Natural killer cell treated with Interleukin-12 subunit alpha and Interleukin-12 subunit beta and Interleukin-15 and Interleukin-18, amount 100 ng/mL, for 72 hours (primary cell): ENCODE data around the gene TMEM266. TPM values are rescaled to one million over a fixed set of nuclear protein-coding genes. Genes with fewer than 3 reads are reported as not detected.

Source experiments
- ATAC-seq, 2 donors: fragments of 150-1000 bp; cut with Tn5 transposase in 1 of 2; sonication (Bioruptor Pico), chemical (Tn5 transposase) in 1 of 2; 2 replicates each; pipeline ENCODE4 v1.10.0; 2021
- DNase-seq: peaks from one replicate; pipeline ENCODE4 v3.0.0; 2022; ENCODE audit warnings: low spot score
- H3K27ac Mint-ChIP-seq, 2 donors: 1 replicate in 1 of 2; 2 replicates in 1 of 2; pipeline ENCODE4 v1.8.0; 2022; ENCODE audit warnings: mixed read lengths in 2 of 2, mild to moderate bottlenecking in 1 of 2, moderate library complexity in 1 of 2
- H3K27me3 Mint-ChIP-seq, 2 donors: 1 replicate in 1 of 2; 2 replicates in 1 of 2; pipeline ENCODE4 v1.8.0; 2022; ENCODE audit warnings: mixed read lengths in 2 of 2
- H3K36me3 Mint-ChIP-seq: one replicate; pipeline ENCODE4 v1.8.0; 2022; ENCODE audit warnings: mixed read lengths
- H3K4me1 Mint-ChIP-seq, 2 donors: 1 replicate in 1 of 2; 2 replicates in 1 of 2; pipeline ENCODE4 v1.8.0; 2022; ENCODE audit warnings: low read depth in 2 of 2, mixed read lengths in 2 of 2, mild to moderate bottlenecking in 1 of 2
- H3K4me3 Mint-ChIP-seq: one replicate; pipeline ENCODE4 v1.8.0; 2022; ENCODE audit warnings: mixed read lengths
- H3K9me3 Mint-ChIP-seq: 2 replicates; pipeline ENCODE4 v1.8.0; 2022; ENCODE audit warnings: mixed read lengths
- total RNA-seq, 2 donors: library from RNA; stranded (reverse); gene quantifications; one replicate each; pipeline ENCODE4 v1.2.3, GENCODE V29; 2022

The TMEM266 gene
- total RNA-seq, 2 donors from 2014 or later, result 0.24 TPM; not detected in 1

DNA sequence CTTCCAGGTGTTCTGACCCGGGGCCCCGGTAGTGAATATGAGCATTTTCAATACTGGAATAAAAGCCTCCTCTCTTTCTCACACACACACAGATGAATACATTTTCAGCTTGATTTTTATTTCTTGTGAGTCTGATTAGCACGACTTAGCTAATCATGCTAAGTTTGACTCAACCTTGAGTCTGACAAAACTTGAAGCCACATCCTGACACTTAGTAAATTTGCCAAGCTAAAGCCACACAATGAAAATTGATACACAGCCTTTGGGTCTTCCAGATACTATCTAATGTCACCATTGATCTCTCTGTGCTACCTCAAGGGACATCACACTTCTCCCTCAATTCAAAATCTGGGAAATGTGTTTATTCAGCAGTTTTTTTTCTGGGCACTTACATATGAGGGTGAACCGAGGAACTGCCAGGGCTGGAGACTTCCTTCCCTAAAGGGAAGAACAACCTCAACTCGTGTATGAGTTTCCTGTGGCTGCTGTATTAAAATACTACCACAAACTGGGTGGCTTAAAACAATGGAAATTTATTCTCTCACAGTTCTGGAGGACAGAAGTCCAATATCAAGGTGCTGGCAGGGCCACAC is 18.6 kb downstream of the TMEM266 start:
- DNase-seq (no peak), ATAC-seq (peak in 1 of 2 donors; percentile 52)
- Mint-ChIP-seq H3K27ac (no peak overlapping the region), H3K4me1 (peaks cover 0 to 5% of the 10 kb centered on the region in 2 donors), H3K27me3 (peaks cover 7 to 13% of the 10 kb centered on the region in 2 donors), H3K4me3 (no peak overlapping the region), H3K36me3 (no peaks in the 10 kb centered on the region), H3K9me3 (no peaks in the 10 kb centered on the region)

DNA sequence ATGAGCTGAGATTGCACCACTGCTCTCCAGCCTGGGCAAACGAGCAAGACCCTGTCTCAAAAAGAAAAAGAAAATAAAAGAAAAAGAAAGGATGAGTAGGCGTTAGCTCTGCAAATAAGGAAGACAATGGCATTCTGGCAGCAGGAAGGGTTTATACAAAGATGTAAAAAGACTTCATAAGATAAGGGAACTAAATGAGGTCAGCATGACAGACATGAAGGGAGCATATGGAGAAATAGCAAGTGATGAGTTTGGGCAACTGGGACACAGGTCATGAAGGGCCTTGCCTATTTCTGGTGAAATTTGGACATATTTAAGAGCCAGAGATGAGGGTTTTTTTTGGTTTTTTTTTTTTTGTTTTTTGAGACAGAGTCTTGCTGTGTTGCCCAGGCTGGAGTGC is 24.5 kb downstream of the TMEM266 start:
- DNase-seq (no peak), ATAC-seq (no peak)
- H3K9me3 Mint-ChIP-seq, result no peaks in the 10 kb centered on the region
- no peak overlapping the region for H3K4me3 Mint-ChIP-seq
- no peak overlapping the region for H3K27ac Mint-ChIP-seq
- H3K36me3 Mint-ChIP-seq, result no peaks in the 10 kb centered on the region
- H3K4me1 Mint-ChIP-seq, result peaks cover 3 to 4% of the 10 kb centered on the region in 2 donors
- H3K27me3 Mint-ChIP-seq, result peaks cover 29 to 50% of the 10 kb centered on the region in 2 donors

DNA sequence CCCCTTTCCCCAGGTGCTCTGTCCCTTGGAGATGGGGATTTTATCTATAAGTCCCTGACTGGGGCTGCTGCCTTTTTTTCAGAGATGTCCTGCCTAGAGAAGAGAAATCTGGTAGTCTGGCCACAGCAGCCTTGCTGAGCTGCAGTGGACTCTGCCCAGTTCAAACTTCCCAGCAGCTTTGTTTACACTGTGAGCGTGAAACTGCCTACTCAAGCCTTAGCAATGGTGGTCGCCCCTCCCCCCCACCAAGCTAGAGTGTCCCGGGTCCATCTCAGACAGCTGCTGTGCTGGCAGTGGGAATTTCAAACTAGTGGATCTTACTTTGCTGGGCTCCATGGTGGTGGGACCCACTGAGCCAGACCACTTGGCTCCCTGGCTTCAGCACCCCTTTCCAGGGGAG is 38.9 kb downstream of the TMEM266 start:
- H3K4me1 Mint-ChIP-seq, result no peaks in the 10 kb centered on the region
- H3K9me3 Mint-ChIP-seq, result no peaks in the 10 kb centered on the region
- DNase-seq, result no peak
- H3K27ac Mint-ChIP-seq, result no peak overlapping the region
- ATAC-seq, result no peak
- H3K4me3 Mint-ChIP-seq, result no peak overlapping the region
- H3K36me3 Mint-ChIP-seq, result no peaks in the 10 kb centered on the region
- peaks cover 56 to 73% of the 10 kb centered on the region in 2 donors for H3K27me3 Mint-ChIP-seq

DNA sequence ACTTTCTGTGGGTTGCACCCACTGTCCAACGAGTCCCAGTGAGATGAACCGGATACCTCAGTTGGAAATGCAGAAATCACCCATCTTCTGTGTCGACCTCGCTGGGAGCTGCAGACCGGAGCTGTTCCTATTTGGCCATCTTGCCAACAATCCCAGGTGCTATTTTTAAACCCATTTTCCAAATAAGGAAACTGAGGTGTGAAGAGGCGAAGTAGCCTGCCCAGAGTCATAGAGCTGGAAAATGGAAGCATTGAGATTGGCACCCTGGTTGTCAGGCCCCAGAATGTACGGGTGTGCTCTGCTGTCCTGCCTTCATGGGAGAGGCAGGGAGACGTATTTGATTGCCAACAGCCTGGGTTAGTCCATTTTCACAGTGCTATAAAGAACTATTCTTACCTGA is 39.6 kb downstream of the TMEM266 start:
- H3K9me3 Mint-ChIP-seq, result no peaks in the 10 kb centered on the region
- no peak for DNase-seq
- H3K36me3 Mint-ChIP-seq, result no peaks in the 10 kb centered on the region
- H3K4me1 Mint-ChIP-seq, result no peaks in the 10 kb centered on the region
- no peak overlapping the region for H3K27ac Mint-ChIP-seq
- peaks cover 52 to 73% of the 10 kb centered on the region in 2 donors for H3K27me3 Mint-ChIP-seq
- ATAC-seq, result no peak
- H3K4me3 Mint-ChIP-seq, result no peak overlapping the region

DNA sequence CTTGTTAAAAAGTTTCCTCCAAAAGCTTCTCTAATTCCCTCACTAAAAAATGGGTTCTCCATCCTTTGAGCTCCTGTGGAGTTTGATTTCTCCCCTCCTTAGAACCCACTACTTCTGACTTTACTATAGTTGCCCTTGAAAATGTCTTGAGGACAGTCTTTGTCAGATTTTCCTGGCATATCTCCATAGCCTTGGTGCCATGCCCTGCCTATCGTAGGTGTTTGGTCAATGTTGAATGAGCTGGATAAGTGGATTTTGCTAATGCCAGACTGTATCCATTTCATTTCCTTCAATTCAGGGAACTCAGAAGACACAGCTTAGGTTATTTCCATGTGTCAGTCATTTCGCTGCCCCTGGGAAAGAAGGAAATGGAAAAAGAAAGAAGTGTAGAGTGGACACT is 40.6 kb downstream of the TMEM266 start:
- Mint-ChIP-seq H3K9me3 (no peaks in the 10 kb centered on the region), H3K4me1 (no peaks in the 10 kb centered on the region), H3K27me3 (peaks cover 48 to 67% of the 10 kb centered on the region in 2 donors), H3K27ac (no peak overlapping the region), H3K4me3 (no peak overlapping the region), H3K36me3 (no peaks in the 10 kb centered on the region)
- DNase-seq (no peak), ATAC-seq (no peak)

DNA sequence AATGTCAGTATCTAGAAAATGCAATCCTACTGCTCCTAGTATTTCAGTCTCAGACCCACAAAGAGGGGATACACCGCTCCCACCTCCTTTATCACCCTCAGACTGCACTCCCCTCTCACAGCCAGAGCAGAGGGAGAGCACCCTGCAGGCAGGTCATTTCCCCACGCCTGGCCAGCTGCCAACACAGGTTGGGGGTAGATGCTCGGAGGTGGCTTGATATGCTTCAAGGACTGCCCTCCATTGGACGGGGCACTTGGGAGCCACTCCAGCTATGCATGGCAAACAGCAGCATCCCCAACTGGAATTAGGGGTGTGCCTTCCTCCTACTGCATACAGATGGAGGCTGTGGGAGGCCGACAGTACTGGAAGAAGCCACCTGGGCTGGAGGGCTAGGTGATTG is 41.9 kb downstream of the TMEM266 start:
- peaks cover 38 to 57% of the 10 kb centered on the region in 2 donors for H3K27me3 Mint-ChIP-seq
- H3K4me1 Mint-ChIP-seq, result no peaks in the 10 kb centered on the region
- no peak for DNase-seq
- no peak for ATAC-seq
- H3K9me3 Mint-ChIP-seq, result no peaks in the 10 kb centered on the region
- H3K36me3 Mint-ChIP-seq, result no peaks in the 10 kb centered on the region
- H3K4me3 Mint-ChIP-seq, result no peak overlapping the region
- no peak overlapping the region for H3K27ac Mint-ChIP-seq

DNA sequence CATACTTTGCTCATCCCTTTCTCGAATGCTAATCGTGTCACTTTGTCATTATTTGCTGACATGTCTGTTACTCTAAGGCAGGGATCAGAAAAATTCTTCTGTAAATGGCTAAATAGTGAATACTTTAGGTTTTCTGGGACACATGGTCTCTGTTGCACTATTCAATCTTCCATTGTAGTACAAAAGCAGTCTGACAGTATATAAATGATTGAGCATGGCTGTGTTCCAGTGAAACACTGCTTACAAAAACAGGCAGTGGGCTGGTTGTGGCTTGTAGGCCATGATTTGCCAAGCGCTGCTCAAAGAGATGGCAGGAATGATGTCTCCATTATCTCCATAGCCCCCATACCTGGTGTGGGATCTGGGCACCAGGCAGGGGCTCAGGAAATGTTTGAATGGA is 45.6 kb downstream of the TMEM266 start:
- Mint-ChIP-seq H3K4me3 (no peak overlapping the region), H3K27me3 (peaks cover 28 to 33% of the 10 kb centered on the region in 2 donors), H3K4me1 (no peaks in the 10 kb centered on the region), H3K27ac (no peak overlapping the region), H3K9me3 (no peaks in the 10 kb centered on the region), H3K36me3 (no peaks in the 10 kb centered on the region)
- DNase-seq, result no peak
- no peak for ATAC-seq

DNA sequence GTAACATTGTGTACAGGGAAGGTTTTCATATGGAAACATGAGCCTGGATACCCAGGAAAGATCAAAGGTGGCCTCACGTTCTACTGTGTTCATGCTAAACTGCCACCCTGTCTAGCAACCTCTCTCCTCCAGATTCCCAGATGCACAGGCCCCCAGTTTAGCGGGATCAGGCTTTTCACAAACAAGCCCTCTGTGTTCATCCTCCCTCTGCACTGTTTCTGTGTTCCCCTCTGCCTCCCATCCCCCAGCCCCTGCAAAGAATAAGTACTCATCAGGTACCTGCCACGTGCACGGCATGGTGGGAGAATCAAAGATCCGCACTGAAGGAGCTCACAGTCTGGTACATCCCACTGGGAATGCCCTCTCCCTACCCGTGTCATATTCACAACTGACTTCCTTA is 46.1 kb downstream of the TMEM266 start:
- Mint-ChIP-seq H3K9me3 (no peaks in the 10 kb centered on the region), H3K27ac (no peak overlapping the region), H3K4me3 (no peak overlapping the region), H3K27me3 (peaks cover 27 to 30% of the 10 kb centered on the region in 2 donors), H3K36me3 (no peaks in the 10 kb centered on the region), H3K4me1 (no peaks in the 10 kb centered on the region)
- ATAC-seq (no peak), DNase-seq (no peak)

DNA sequence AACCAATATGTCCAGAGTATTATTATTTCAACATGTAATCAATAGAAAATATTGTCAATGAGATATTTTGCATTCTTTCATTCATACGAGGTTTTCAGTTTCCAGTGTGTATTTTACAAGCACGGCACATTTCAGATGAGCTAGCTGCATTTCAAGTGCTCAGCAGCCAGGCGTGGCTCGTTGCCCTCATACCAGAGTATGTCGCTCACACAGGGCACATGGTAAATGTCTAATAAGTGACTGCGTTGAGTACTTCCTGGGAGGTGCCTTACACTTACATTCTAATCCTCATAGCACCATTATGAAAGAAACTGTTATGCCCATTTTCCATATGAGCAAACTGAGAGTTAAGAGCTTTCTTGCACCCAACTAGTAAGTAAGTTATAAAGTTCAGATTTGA is 47.4 kb downstream of the TMEM266 start:
- Mint-ChIP-seq H3K27me3 (peaks cover 18 to 24% of the 10 kb centered on the region in 2 donors), H3K4me3 (no peak overlapping the region), H3K36me3 (no peaks in the 10 kb centered on the region), H3K9me3 (no peaks in the 10 kb centered on the region), H3K4me1 (no peaks in the 10 kb centered on the region), H3K27ac (no peak overlapping the region)
- no peak for DNase-seq
- no peak for ATAC-seq

DNA sequence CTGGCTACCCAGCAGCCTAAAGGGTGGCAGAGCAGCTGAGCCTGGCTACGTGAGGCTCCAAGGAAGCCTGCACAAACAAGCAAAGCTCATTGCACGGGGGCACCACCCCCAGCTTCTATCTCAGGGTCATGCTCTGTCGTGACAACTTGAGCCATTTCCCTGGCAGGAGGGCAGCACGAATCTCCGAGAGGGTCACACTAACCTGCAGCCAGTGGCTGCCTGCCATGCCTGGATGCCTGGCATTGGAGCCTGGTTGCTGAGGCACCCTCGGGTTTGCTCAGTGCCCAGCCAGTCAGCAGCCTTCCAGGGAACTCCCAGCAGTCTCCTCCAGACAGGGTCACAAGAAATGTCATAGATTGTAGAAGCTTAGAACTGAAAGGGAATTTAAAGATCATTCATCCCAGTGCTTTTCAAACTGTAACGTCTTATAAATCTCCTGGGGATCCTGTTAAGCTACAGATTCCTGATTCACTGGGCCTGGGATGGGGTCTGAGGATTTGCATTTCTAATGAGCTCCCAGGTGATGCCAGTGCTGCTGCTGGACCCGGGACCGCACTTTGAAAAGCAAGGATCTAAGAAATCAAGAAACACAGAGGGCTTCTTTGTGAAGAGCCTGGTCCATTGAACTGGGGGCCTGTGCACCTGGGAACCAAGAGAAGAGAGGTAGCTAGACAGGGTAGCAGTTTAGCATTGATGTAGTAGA is 48.4 kb downstream of the TMEM266 start:
- Mint-ChIP-seq H3K27me3 (peaks cover 8 to 18% of the 10 kb centered on the region in 2 donors), H3K4me3 (no peak overlapping the region), H3K9me3 (no peaks in the 10 kb centered on the region), H3K27ac (no peak overlapping the region), H3K4me1 (no peaks in the 10 kb centered on the region), H3K36me3 (no peaks in the 10 kb centered on the region)
- DNase-seq (no peak), ATAC-seq (no peak)

DNA sequence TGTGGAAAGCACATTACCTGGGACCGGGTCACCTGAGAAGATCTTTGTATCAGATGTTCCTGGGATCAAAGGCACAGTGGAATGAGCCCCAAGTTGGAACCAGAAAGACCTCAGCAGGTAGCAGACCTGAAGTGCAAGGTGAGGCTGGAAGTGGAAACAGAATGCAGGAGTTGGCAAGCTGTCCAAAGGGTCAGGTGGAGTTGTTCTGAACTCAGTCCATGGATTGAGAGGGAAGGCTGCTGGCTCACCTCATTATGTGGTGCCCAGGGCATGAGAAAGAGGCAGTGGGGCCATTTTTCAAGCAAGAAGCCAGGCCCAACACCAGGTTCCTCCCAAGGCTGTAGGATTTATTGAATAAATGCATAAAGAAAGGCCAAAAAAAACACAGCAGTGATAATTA is 49.3 kb downstream of the TMEM266 start:
- Mint-ChIP-seq H3K27me3 (peaks cover 7 to 21% of the 10 kb centered on the region in 2 donors), H3K36me3 (no peaks in the 10 kb centered on the region), H3K9me3 (no peaks in the 10 kb centered on the region), H3K4me1 (no peaks in the 10 kb centered on the region), H3K4me3 (no peak overlapping the region), H3K27ac (no peak overlapping the region)
- DNase-seq (no peak), ATAC-seq (no peak)

DNA sequence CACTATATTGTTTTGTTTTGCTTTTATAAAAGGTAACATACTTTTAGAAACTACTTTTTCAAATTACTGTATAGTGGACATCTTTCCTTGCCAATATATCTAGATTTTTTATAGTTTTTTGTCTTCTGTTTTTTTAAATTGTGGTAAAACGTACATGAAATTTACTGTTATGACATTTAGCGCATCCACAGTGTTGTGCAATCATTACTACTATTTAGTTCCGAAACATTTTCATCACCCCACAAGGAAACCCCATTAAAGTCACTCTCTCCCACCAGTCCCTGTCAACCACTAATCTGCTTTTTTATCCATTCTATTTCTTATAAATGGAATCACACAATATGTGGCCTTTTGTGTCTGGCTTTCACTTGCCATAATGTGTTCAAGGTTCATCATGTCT is 54.8 kb downstream of the TMEM266 start:
- H3K4me1 Mint-ChIP-seq, result no peaks in the 10 kb centered on the region
- no peak for DNase-seq
- H3K27me3 Mint-ChIP-seq, result peaks cover 17 to 22% of the 10 kb centered on the region in 2 donors
- H3K27ac Mint-ChIP-seq, result no peak overlapping the region
- H3K4me3 Mint-ChIP-seq, result no peak overlapping the region
- no peak for ATAC-seq
- no peaks in the 10 kb centered on the region for H3K36me3 Mint-ChIP-seq
- H3K9me3 Mint-ChIP-seq, result no peaks in the 10 kb centered on the region

DNA sequence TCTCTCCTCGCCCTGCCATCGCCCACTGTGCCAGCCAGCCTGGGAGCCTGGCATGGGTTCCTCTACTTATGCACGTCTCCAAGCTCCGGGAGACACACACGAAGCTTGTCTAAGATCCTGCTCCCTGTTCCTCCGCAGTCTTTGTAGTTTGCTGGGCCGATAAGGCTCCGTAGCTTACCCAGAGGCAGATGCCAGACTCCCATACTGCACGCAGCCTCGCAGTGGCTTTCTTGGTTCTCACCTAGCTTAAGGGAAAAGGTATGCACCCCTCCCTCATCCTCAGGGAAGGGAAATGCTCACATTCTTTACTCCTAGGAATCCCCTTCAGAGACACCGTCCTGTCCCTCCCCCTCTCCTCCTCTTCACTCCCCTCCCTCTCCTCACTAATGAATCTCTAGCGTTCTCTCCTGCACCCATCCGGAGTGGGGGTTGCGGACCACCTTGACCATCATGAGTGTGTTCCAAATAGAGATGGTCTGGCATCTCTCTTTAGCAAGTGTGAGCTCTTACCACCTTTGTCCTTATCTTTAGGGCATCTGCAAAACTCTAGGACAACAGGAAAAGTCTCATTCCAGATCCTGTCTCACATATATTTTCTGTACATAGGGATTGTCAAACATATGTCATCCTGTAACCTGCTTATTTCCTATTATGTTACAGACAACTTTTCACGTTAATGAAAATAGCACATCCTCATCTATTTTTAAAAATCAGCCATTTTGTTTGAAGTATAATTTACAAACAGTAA is 56.5 kb downstream of the TMEM266 start:
- Mint-ChIP-seq H3K4me3 (no peak overlapping the region), H3K9me3 (no peaks in the 10 kb centered on the region), H3K36me3 (no peaks in the 10 kb centered on the region), H3K27me3 (peaks cover 13 to 22% of the 10 kb centered on the region in 2 donors), H3K4me1 (no peaks in the 10 kb centered on the region), H3K27ac (no peak overlapping the region)
- DNase-seq, result no peak
- no peak for ATAC-seq

DNA sequence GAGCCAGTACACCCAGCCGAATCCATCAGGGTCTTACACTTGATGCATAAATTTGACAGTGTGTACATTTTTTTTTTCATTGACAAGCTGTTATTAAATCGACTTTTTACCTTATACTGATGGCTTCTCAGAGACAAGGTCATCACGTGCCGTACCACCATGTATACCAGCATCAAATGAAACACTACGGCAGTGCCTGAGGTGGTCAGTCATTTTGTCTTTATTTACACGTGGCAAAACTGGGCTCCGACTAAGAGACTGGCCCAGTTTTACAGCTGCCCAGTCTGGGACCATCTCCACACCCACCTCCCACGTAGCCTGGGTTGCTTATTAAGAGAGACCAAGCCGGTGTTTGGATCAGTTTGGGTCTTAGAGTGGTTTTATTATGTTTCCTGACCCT is 57.4 kb downstream of the TMEM266 start:
- ATAC-seq, result no peak
- peaks cover 13 to 22% of the 10 kb centered on the region in 2 donors for H3K27me3 Mint-ChIP-seq
- H3K4me1 Mint-ChIP-seq, result no peaks in the 10 kb centered on the region
- H3K27ac Mint-ChIP-seq, result no peak overlapping the region
- H3K36me3 Mint-ChIP-seq, result no peaks in the 10 kb centered on the region
- H3K4me3 Mint-ChIP-seq, result no peak overlapping the region
- H3K9me3 Mint-ChIP-seq, result no peaks in the 10 kb centered on the region
- DNase-seq, result no peak
